Keratinocyte (primary cell): Measurements from ENCODE around the gene NRXN2. TPM values are rescaled to one million over a fixed set of nuclear protein-coding genes. Genes with fewer than 3 reads are reported as not detected.

Experiments
- DNase-seq: peaks from one replicate; pipeline ENCODE4 v3.0.0-alpha.2; 2011; ENCODE audit warnings: low read depth, missing footprints, low spot score
- FAIRE-seq: peaks from 2 replicates; lab custom pipeline; 2011; peaks lifted over from hg19 to GRCh38; lab: Jason Lieb, UNC
- H2AFZ ChIP-seq: 2 replicates; pipeline ENCODE4 v1.6.0; 2012; ENCODE audit warnings: low read length, control low read depth, inconsistent platforms; ENCODE audit not compliant: control insufficient read depth
- H3K27ac ChIP-seq: 2 replicates; pipeline ENCODE4 v1.5.1; 2011; ENCODE audit warnings: low read length; ENCODE audit not compliant: control insufficient read depth, insufficient read depth
- H3K27me3 ChIP-seq: 3 replicates; pipeline ENCODE4 v1.6.0; 2011; ENCODE audit warnings: low read length; ENCODE audit not compliant: control insufficient read depth, insufficient read depth; ENCODE audit errors: extremely low read depth
- H3K36me3 ChIP-seq, 2 experiments: 2 replicates in 1 of 2; 3 replicates in 1 of 2; pipeline ENCODE4 v1.5.1; 2011; ENCODE audit warnings: low read length in 2 of 2, mild to moderate bottlenecking in 1 of 2; ENCODE audit not compliant: control insufficient read depth in 2 of 2, insufficient read depth in 2 of 2; ENCODE audit errors: extremely low read depth in 1 of 2
- H3K4me1 ChIP-seq: 3 replicates; pipeline ENCODE4 v1.5.1; 2011; ENCODE audit warnings: low read length; ENCODE audit not compliant: control insufficient read depth, insufficient read depth; ENCODE audit errors: extremely low read depth
- H3K4me2 ChIP-seq: 3 replicates; pipeline ENCODE4 v1.6.0; 2011; ENCODE audit warnings: low read depth, low read length; ENCODE audit not compliant: control insufficient read depth, insufficient read depth; ENCODE audit errors: extremely low read depth
- H3K4me3 ChIP-seq, 3 experiments: fragments of 200-600 bp in 1 of 3; sonication (generic) in 1 of 3; 2 replicates in 2 of 3; 3 replicates in 1 of 3; pipeline ENCODE4 v1.5.1; 2011 to 2016; ENCODE audit warnings: low read length in 3 of 3, mild to moderate bottlenecking in 3 of 3, control low read depth in 2 of 3, inconsistent platforms in 1 of 3, low read depth in 1 of 3, mixed read lengths in 1 of 3, mixed run types in 1 of 3, moderate library complexity in 1 of 3; ENCODE audit not compliant: control insufficient read depth in 2 of 3, insufficient read depth in 2 of 3; ENCODE audit errors: extremely low read depth in 1 of 3
- H3K79me2 ChIP-seq: 2 replicates; pipeline ENCODE4 v1.6.0; 2012; ENCODE audit warnings: low read length; ENCODE audit not compliant: control insufficient read depth, insufficient read depth
- H3K9ac ChIP-seq: 3 replicates; pipeline ENCODE4 v1.6.0; 2011; ENCODE audit warnings: low read length; ENCODE audit not compliant: control insufficient read depth, insufficient read depth; ENCODE audit errors: extremely low read depth
- H3K9me1 ChIP-seq: 3 replicates; pipeline ENCODE4 v1.6.0; 2011; ENCODE audit warnings: low read length; ENCODE audit not compliant: control insufficient read depth, insufficient read depth; ENCODE audit errors: extremely low read depth
- H3K9me3 ChIP-seq: 2 replicates; pipeline ENCODE4 v1.5.1; 2012; ENCODE audit warnings: low read depth, low read length; ENCODE audit not compliant: control insufficient read depth
- H4K20me1 ChIP-seq: 3 replicates; pipeline ENCODE4 v1.6.0; 2011; ENCODE audit warnings: low read length; ENCODE audit not compliant: control insufficient read depth, insufficient read depth; ENCODE audit errors: extremely low read depth
- CTCF ChIP-seq, 3 experiments: IDR thresholded peaks in 1 of 3; conservative IDR thresholded peaks in 1 of 3; optimal IDR thresholded peaks in 1 of 3; 2 replicates in 2 of 3; 3 replicates in 1 of 3; pipeline versions ENCODE3 to v1.5.1; 2011; ENCODE audit warnings: low read length in 3 of 3, mild to moderate bottlenecking in 3 of 3, moderate library complexity in 2 of 3, control low read depth in 1 of 3, inconsistent platforms in 1 of 3; ENCODE audit not compliant: insufficient read depth in 2 of 3; ENCODE audit errors: extremely low read depth in 1 of 3
- EZH2 ChIP-seq: IDR thresholded peaks from one replicate; pipeline ENCODE4 v1.6.1; 2012; ENCODE audit warnings: inconsistent platforms, mild to moderate bottlenecking, low read length, moderate library complexity
- dilution Hi-C: fragments of 300-500 bp; cut with MboI; formaldehyde crosslinking; loops from one replicate; pipeline ENCODE4 v1.7.0; 2020; ENCODE audit warnings: low sequenced_read_pairs; ENCODE audit not compliant: extremely low pct_ligation_motif_present
- polyA plus RNA-seq, 5 experiments: library from polyadenylated mRNA; depleted of rRNA in 3 of 5; stranded (reverse) in 3 of 5; stranded (forward) in 1 of 5; unstranded in 1 of 5; fragments of >200 nt; gene quantifications; 1 replicate in 1 of 5; 2 replicates in 3 of 5; 3 replicates in 1 of 5; pipeline versions ENCODE4 v1.2.1 to v1.2.3, GENCODE V29; 2011 to 2012; ENCODE audit warnings: missing spikeins in 2 of 5, low read depth in 1 of 5, low replicate concordance in 1 of 5

The NRXN2 gene
- polyA plus RNA-seq, 1 donor (not counting 4 experiments of a cell fraction or from before 2014, with no cell fraction given) = not detected

GRCh38 chr11:64632654-64633053 is 90.3 kb downstream of the NRXN2 start:
- Histone ChIP-seq H3K4me3 (no peak overlapping the region), H3K36me3 (no peaks in the 10 kb centered on the region), H3K4me2 (no peak overlapping the region), H3K79me2 (no peaks in the 10 kb centered on the region), H3K27ac (no peak overlapping the region), H3K9me3 (no peaks in the 10 kb centered on the region), H4K20me1 (peaks cover 3% of the 10 kb centered on the region), H2AFZ (no peak overlapping the region), H3K9ac (no peak overlapping the region), H3K9me1 (no peaks in the 10 kb centered on the region), H3K27me3 (peaks cover 34% of the 10 kb centered on the region), H3K4me1 (no peaks in the 10 kb centered on the region)
- FAIRE-seq (no peak), DNase-seq (no peak)
- dilution Hi-C loops = no loop called here
- no peak for TF ChIP-seq CTCF (optimal IDR thresholded peaks at IDR 0.05 in 1 of 3, IDR thresholded peaks at IDR 0.05 in 1 of 3, conservative IDR thresholded peaks at IDR 0.05 in 1 of 3; ENCODE audit: extremely low read depth in 1 of 3, insufficient read depth in 2 of 3, low read length in 3 of 3)
- no peak for TF ChIP-seq EZH2

- Histone ChIP-seq H3K36me3 (no peaks in the 10 kb centered on the region), H3K27ac (no peak overlapping the region), H3K9me3 (no peaks in the 10 kb centered on the region), H3K27me3 (peaks cover 30% of the 10 kb centered on the region), H2AFZ (no peak overlapping the region), H3K4me3 (no peak overlapping the region), H3K4me1 (no peaks in the 10 kb centered on the region), H3K9me1 (no peaks in the 10 kb centered on the region), H3K79me2 (no peaks in the 10 kb centered on the region), H3K9ac (no peak overlapping the region), H4K20me1 (peaks cover 3% of the 10 kb centered on the region), H3K4me2 (no peak overlapping the region)
- FAIRE-seq (no peak), DNase-seq (no peak)
- dilution Hi-C loops = no loop called here
- no peak for TF ChIP-seq CTCF (optimal IDR thresholded peaks at IDR 0.05 in 1 of 3, IDR thresholded peaks at IDR 0.05 in 1 of 3, conservative IDR thresholded peaks at IDR 0.05 in 1 of 3; ENCODE audit: extremely low read depth in 1 of 3, insufficient read depth in 2 of 3, low read length in 3 of 3)
- no peak for TF ChIP-seq EZH2
These were observed 90.8 kb downstream of the NRXN2 start for GRCh38 chr11:64632237-64632636.
